Common myeloid progenitor, CD34-positive (primary cell): Measurements from ENCODE around the gene IL1R1.

Source experiments
- CTCF ChIA-PET: fragments of 350-600 bp; sonication (Branson Sonifier 250); formaldehyde crosslinking; loops from one replicate; lab custom pipeline; 2021; ENCODE audit warnings: antibody characterized with exemption; lab: Charles Lee
- POLR2A ChIA-PET: fragments of 350-600 bp; sonication (Branson Sonifier 250); formaldehyde crosslinking; loops from one replicate; lab custom pipeline; 2021; ENCODE audit warnings: antibody characterized with exemption; lab: Charles Lee
- DNase-seq, 3 donors: peaks; one replicate each; pipeline versions ENCODE4 v3.0.0 to v3.0.0-alpha.2; 2013
- H3K27ac ChIP-seq, 2 experiments: 1 replicate in 1 of 2; 2 replicates in 1 of 2; pipeline ENCODE4 v1.7.0; 2013; ENCODE audit warnings: inconsistent platforms in 2 of 2, low read length in 2 of 2, mild to moderate bottlenecking in 2 of 2, low read depth in 1 of 2, moderate library complexity in 1 of 2; ENCODE audit not compliant: severe bottlenecking in 2 of 2, insufficient read depth in 1 of 2, poor library complexity in 1 of 2
- H3K27me3 ChIP-seq, 5 experiments: replicated peaks in 2 of 5; 1 replicate in 3 of 5; 2 replicates in 2 of 5; pipeline versions ENCODE4 v1.6.1 to v1.7.0; 2013; ENCODE audit warnings: low read length in 4 of 5, mild to moderate bottlenecking in 2 of 5, moderate library complexity in 2 of 5, inconsistent platforms in 1 of 5; ENCODE audit not compliant: insufficient read depth in 5 of 5, control insufficient read depth in 4 of 5
- H3K36me3 ChIP-seq, 4 experiments: 1 replicate in 2 of 4; 2 replicates in 2 of 4; pipeline versions ENCODE4 v1.6.1 to v1.7.0; 2013; ENCODE audit warnings: low read length in 3 of 4, control low read depth in 1 of 4, mild to moderate bottlenecking in 1 of 4; ENCODE audit not compliant: control insufficient read depth in 4 of 4, insufficient read depth in 4 of 4
- H3K4me1 ChIP-seq, 4 experiments: 1 replicate in 3 of 4; 2 replicates in 1 of 4; pipeline versions ENCODE4 v1.6.1 to v1.7.1; 2013; ENCODE audit warnings: low read length in 3 of 4, mild to moderate bottlenecking in 3 of 4, control low read depth in 1 of 4, inconsistent platforms in 1 of 4, moderate library complexity in 1 of 4; ENCODE audit not compliant: control insufficient read depth in 4 of 4, insufficient read depth in 4 of 4; ENCODE audit errors: control extremely low read depth in 1 of 4
- H3K4me3 ChIP-seq, 7 experiments: 1 replicate in 4 of 7; 2 replicates in 3 of 7; pipeline versions ENCODE4 v1.5.1 to v1.7.0; 2013; ENCODE audit warnings: mild to moderate bottlenecking in 7 of 7, low read length in 6 of 7, moderate library complexity in 6 of 7, inconsistent platforms in 2 of 7, low read depth in 2 of 7, control low read depth in 1 of 7; ENCODE audit not compliant: insufficient read depth in 4 of 7, control insufficient read depth in 1 of 7; ENCODE audit errors: extremely low read depth in 1 of 7
- H3K9me3 ChIP-seq, 5 experiments: 1 replicate in 4 of 5; 2 replicates in 1 of 5; pipeline versions ENCODE4 v1.6.1 to v1.7.1; 2013; ENCODE audit warnings: low read length in 4 of 5, mild to moderate bottlenecking in 2 of 5, inconsistent platforms in 1 of 5, low read depth in 1 of 5, moderate library complexity in 1 of 5; ENCODE audit not compliant: control insufficient read depth in 4 of 5, insufficient read depth in 2 of 5; ENCODE audit errors: control extremely low read depth in 1 of 5
- WGBS: methylation state at CpG from one replicate; pipeline ENCODE4 v1.1.5; 2013; ENCODE audit not compliant: insufficient coverage; 5-methylcytosine and 5-hydroxymethylcytosine counted together

The IL1R1 gene

GRCh38 chr2:102166189-102166845, 23.8 kb downstream of the IL1R1 start:
- H3K36me3 ChIP-seq, result no peaks in the 10 kb centered on the region
- CTCF ChIA-PET, result interaction anchor here (0.8 to 4.3 kb wide), 24 partner anchors 10 to 282 kb away, joined by 3 to 40 read pairs (median 4); partner anchors contain the start of gene IL1R1
- peak; percentile 29 to 57 (median 52) for DNase-seq
- H3K27me3 ChIP-seq, result no peaks in the 10 kb centered on the region
- no peaks in the 10 kb centered on the region for H3K9me3 ChIP-seq
- POLR2A ChIA-PET, result no interaction called here
- H3K4me3 ChIP-seq, result no peak overlapping the region
- 60% methylated on average over 1 of the region's 4 CpGs for WGBS
- no peaks in the 10 kb centered on the region for H3K4me1 ChIP-seq
- no peak overlapping the region for H3K27ac ChIP-seq

GRCh38 chr2:102168026-102168771, 25.7 kb downstream of the IL1R1 start:
- 100% methylated on average over 2 of the region's 5 CpGs for WGBS
- H3K4me3 ChIP-seq, result no peak overlapping the region
- POLR2A ChIA-PET, result no interaction called here
- no peak for DNase-seq
- H3K36me3 ChIP-seq, result no peaks in the 10 kb centered on the region
- peaks cover 0 to 5% (median 1%) of the 10 kb centered on the region in 4 experiments for H3K4me1 ChIP-seq
- CTCF ChIA-PET, result interaction anchor here (4.3 kb wide), 1 partner anchor 12 kb away, joined by 17 read pairs; no protein-coding TSS in a partner anchor
- no peak overlapping the region for H3K27ac ChIP-seq
- H3K9me3 ChIP-seq, result no peaks in the 10 kb centered on the region
- no peaks in the 10 kb centered on the region for H3K27me3 ChIP-seq

- H3K36me3 ChIP-seq, result no peaks in the 10 kb centered on the region
- 100% methylated on average over 1 of the region's 5 CpGs for WGBS
- no peaks in the 10 kb centered on the region for H3K27me3 ChIP-seq
- peaks cover 0 to 5% (median 1%) of the 10 kb centered on the region in 4 experiments for H3K4me1 ChIP-seq
- no peak overlapping the region for H3K27ac ChIP-seq
- ChIA-PET CTCF (interaction anchor here (1.9 kb wide), 1 partner anchor 152 kb away, joined by 5 read pairs; no protein-coding TSS in a partner anchor), POLR2A (no interaction called here)
- no peak overlapping the region for H3K4me3 ChIP-seq
- DNase-seq, result peak in 1 of 3 donors; percentile 8
- no peaks in the 10 kb centered on the region for H3K9me3 ChIP-seq
Observed at GRCh38 chr2:102171946-102172345, 29.4 kb downstream of the IL1R1 start.

GRCh38 chr2:102172745-102173144, 30.2 kb downstream of the IL1R1 start:
- Histone ChIP-seq H3K4me1 (peaks cover 0 to 5% (median 1%) of the 10 kb centered on the region in 4 experiments), H3K36me3 (no peaks in the 10 kb centered on the region), H3K27ac (no peak overlapping the region), H3K9me3 (no peaks in the 10 kb centered on the region), H3K27me3 (no peaks in the 10 kb centered on the region), H3K4me3 (no peak overlapping the region)
- WGBS, result 25% methylated on average over 1 of the region's 3 CpGs
- ChIA-PET CTCF (interaction anchor here (1.2 to 1.9 kb wide), 3 partner anchors 37 to 153 kb away, joined by 3 to 5 read pairs (median 3); no protein-coding TSS in a partner anchor), POLR2A (no interaction called here)
- peak in 1 of 3 donors; percentile 21 for DNase-seq

- DNase-seq, result no peak
- Histone ChIP-seq H3K27ac (no peak overlapping the region), H3K4me1 (peaks cover 0 to 5% (median 1%) of the 10 kb centered on the region in 4 experiments), H3K27me3 (no peaks in the 10 kb centered on the region), H3K36me3 (no peaks in the 10 kb centered on the region), H3K4me3 (no peak overlapping the region), H3K9me3 (no peaks in the 10 kb centered on the region)
- CTCF ChIA-PET, result no interaction called here
- 94% methylated on average over 2 of the region's 3 CpGs for WGBS
- POLR2A ChIA-PET, result no interaction called here
Observed at GRCh38 chr2:102176172-102176571, 33.6 kb downstream of the IL1R1 start.

- H3K27ac ChIP-seq, result no peak overlapping the region
- no peaks in the 10 kb centered on the region for H3K36me3 ChIP-seq
- CTCF ChIA-PET, result interaction anchor here (1.1 to 1.5 kb wide), 2 partner anchors 12 to 158 kb away, joined by 3 to 5 read pairs; no protein-coding TSS in a partner anchor
- H3K9me3 ChIP-seq, result no peaks in the 10 kb centered on the region
- no peak for DNase-seq
- H3K4me3 ChIP-seq, result no peak overlapping the region
- POLR2A ChIA-PET, result no interaction called here
- 89% methylated on average over 5 of the region's 7 CpGs for WGBS
- H3K27me3 ChIP-seq, result no peaks in the 10 kb centered on the region
- peaks cover 0 to 1% (median 0%) of the 10 kb centered on the region in 4 experiments for H3K4me1 ChIP-seq
Observed at GRCh38 chr2:102177814-102178478, 35.4 kb downstream of the IL1R1 start.
